ENCODE measurements around the gene KIF3C. TPM values are rescaled to one million over a fixed set of nuclear protein-coding genes. Genes with fewer than 3 reads are reported as not detected.
"Not testable (repeated sequence)": the region's sequence is repeated elsewhere in the genome, so short reads cannot be mapped to it uniquely, and the experiment has no call there.

KIF3C gene
- total RNA-seq, 2 donors from 2014 or later: 2.6 to 24.4 TPM

- no peaks in the 10 kb centered on the region for H3K36me3 ChIP-seq
- whole genome bisulfite sequencing: 43% methylated on average over 5 of the region's 5 CpGs
- no peak overlapping the region for H3K27ac ChIP-seq
- H3K9me3 ChIP-seq: no peaks in the 10 kb centered on the region
- peaks cover 6% of the 10 kb centered on the region for H3K4me1 ChIP-seq (replicated peaks)
- DNase-seq (ENCODE audit: low spot score): no peak
- no peaks in the 10 kb centered on the region for H3K27me3 ChIP-seq (replicated peaks; ENCODE audit: insufficient read depth)
- intact Hi-C loops (cut with DNase I): no loop called here
- no peak overlapping the region for H3K4me3 ChIP-seq
- TF ChIP-seq POLR2AphosphoS5 (IDR thresholded peaks at IDR 0.05) (no peak), POLR2A (IDR thresholded peaks at IDR 0.05) (no peak), CTCF (IDR thresholded peaks at IDR 0.05) (peak in 1 of 4 experiments; percentile 9)
Measured at GRCh38 chr2:26000561-26001082, 18.3 kb upstream of the KIF3C start.

GRCh38 chr2:25999406-25999805, 17.1 kb upstream of the KIF3C start:
- H3K4me1 ChIP-seq (replicated peaks); DNase-seq (ENCODE audit: low spot score); H3K4me3 ChIP-seq; H3K36me3 ChIP-seq; H3K9me3 ChIP-seq; intact Hi-C loops (cut with DNase I); H3K27ac ChIP-seq; H3K27me3 ChIP-seq (replicated peaks; ENCODE audit: insufficient read depth): not testable (repeated sequence)
- WGBS: 83% methylated on average over 7 of the region's 7 CpGs

- H3K27ac ChIP-seq; DNase-seq (ENCODE audit: low spot score); H3K9me3 ChIP-seq; intact Hi-C loops (cut with DNase I); H3K36me3 ChIP-seq; H3K4me1 ChIP-seq (replicated peaks); H3K4me3 ChIP-seq; H3K27me3 ChIP-seq (replicated peaks; ENCODE audit: insufficient read depth): not testable (repeated sequence)
- 96% methylated on average over 13 of the region's 13 CpGs for WGBS
Measured at GRCh38 chr2:25998816-25999383, 16.6 kb upstream of the KIF3C start.

- WGBS: 96% methylated on average over 1 of the region's 1 CpG
- no peak for TF ChIP-seq CTCF (IDR thresholded peaks at IDR 0.05)
- no peak for TF ChIP-seq POLR2AphosphoS5 (IDR thresholded peaks at IDR 0.05)
- Histone ChIP-seq H3K36me3 (no peaks in the 10 kb centered on the region), H3K4me1 (replicated peaks) (peaks cover 1% of the 10 kb centered on the region), H3K27me3 (replicated peaks; ENCODE audit: insufficient read depth) (no peaks in the 10 kb centered on the region), H3K4me3 (no peak overlapping the region), H3K27ac (no peak overlapping the region), H3K9me3 (no peaks in the 10 kb centered on the region)
- intact Hi-C loops (cut with DNase I): no loop called here
- DNase-seq (ENCODE audit: low spot score): no peak
Measured at GRCh38 chr2:25996844-25997243, 14.5 kb upstream of the KIF3C start.

- H3K27me3 ChIP-seq (replicated peaks; ENCODE audit: insufficient read depth): no peaks in the 10 kb centered on the region
- H3K27ac ChIP-seq: no peak overlapping the region
- H3K4me1 ChIP-seq (replicated peaks): no peaks in the 10 kb centered on the region
- DNase-seq (ENCODE audit: low spot score): no peak
- WGBS: 95% methylated on average over 15 of the region's 15 CpGs
- H3K9me3 ChIP-seq: no peaks in the 10 kb centered on the region
- H3K36me3 ChIP-seq: no peaks in the 10 kb centered on the region
- intact Hi-C loops (cut with DNase I): loop anchor here (5.0 kb wide), 1 partner anchor 148 kb away; no protein-coding TSS in a partner anchor
- TF ChIP-seq POLR2A (IDR thresholded peaks at IDR 0.05): no peak
- no peak for TF ChIP-seq CTCF (IDR thresholded peaks at IDR 0.05)
- TF ChIP-seq POLR2AphosphoS5 (IDR thresholded peaks at IDR 0.05): no peak
- no peak overlapping the region for H3K4me3 ChIP-seq
Measured at GRCh38 chr2:25994509-25994908, 12.2 kb upstream of the KIF3C start.

GRCh38 chr2:25993049-25993448, 10.8 kb upstream of the KIF3C start:
- Histone ChIP-seq H3K4me3 (no peak overlapping the region), H3K27me3 (replicated peaks; ENCODE audit: insufficient read depth) (no peaks in the 10 kb centered on the region), H3K9me3 (no peaks in the 10 kb centered on the region), H3K4me1 (replicated peaks) (no peaks in the 10 kb centered on the region), H3K27ac (no peak overlapping the region), H3K36me3 (no peaks in the 10 kb centered on the region)
- TF ChIP-seq CTCF (IDR thresholded peaks at IDR 0.05) (no peak), POLR2A (IDR thresholded peaks at IDR 0.05) (no peak)
- WGBS: 61% methylated on average over 5 of the region's 5 CpGs
- DNase-seq (ENCODE audit: low spot score): no peak
- intact Hi-C loops (cut with DNase I): loop anchor here (5.0 kb wide), 1 partner anchor 149 kb away; no protein-coding TSS in a partner anchor

Data from prostate gland (tissue), 2 donors.